H1 (cell line): ENCODE results near the gene PRLH. TPM values are rescaled to one million over a fixed set of nuclear protein-coding genes. Genes with fewer than 3 reads are reported as not detected.
A peak's percentile ranks its signal among the peaks of the same experiment; 100 is the strongest.

Source experiments
- CTCF ChIA-PET: fragments of 300-600 bp; sonication (Branson Sonifier 250); formaldehyde crosslinking; loops from one replicate; lab custom pipeline; 2021; ENCODE audit not compliant: partially characterized antibody; lab: Charles Lee
- POLR2A ChIA-PET: fragments of 300-600 bp; sonication (Branson Sonifier 250); formaldehyde crosslinking; loops from one replicate; lab custom pipeline; 2021; ENCODE audit warnings: inconsistent platforms; ENCODE audit not compliant: partially characterized antibody; lab: Charles Lee
- DNase-seq, 2 experiments: peaks; one replicate each; pipeline versions ENCODE4 v3.0.0 to v3.0.0-alpha.2; 2010 to 2022; ENCODE audit warnings: low spot score in 2 of 2, low read depth in 1 of 2, mixed read lengths in 1 of 2
- FAIRE-seq: peaks from 2 replicates; lab custom pipeline; 2011; peaks lifted over from hg19 to GRCh38; lab: Jason Lieb, UNC
- H2AFZ ChIP-seq: 2 replicates; pipeline ENCODE4 v1.8.1; 2012; ENCODE audit warnings: low read length, inconsistent platforms
- H2AK5ac ChIP-seq: 2 replicates; pipeline ENCODE4 v1.6.1; 2013; ENCODE audit warnings: low read depth, low read length
- H2BK120ac ChIP-seq: replicated peaks from 2 replicates; pipeline ENCODE3; 2013; ENCODE audit warnings: low read depth, low read length, inconsistent platforms
- H2BK12ac ChIP-seq: 2 replicates; pipeline ENCODE4 v1.6.1; 2013; ENCODE audit warnings: low read depth, low read length
- H2BK15ac ChIP-seq: 2 replicates; pipeline ENCODE4 v1.6.1; 2013; ENCODE audit warnings: low read length
- H2BK20ac ChIP-seq: 2 replicates; pipeline ENCODE4 v1.6.1; 2013; ENCODE audit warnings: low read length
- H2BK5ac ChIP-seq: 2 replicates; pipeline ENCODE4 v1.6.1; 2013; ENCODE audit warnings: low read depth, low read length
- H3K14ac ChIP-seq: 2 replicates; pipeline ENCODE4 v1.6.1; 2013; ENCODE audit warnings: inconsistent platforms; ENCODE audit not compliant: insufficient read length
- H3K18ac ChIP-seq: 2 replicates; pipeline ENCODE4 v1.6.1; 2013; ENCODE audit warnings: low read length; ENCODE audit errors: extremely low read depth
- H3K23ac ChIP-seq: 2 replicates; pipeline ENCODE4 v1.6.1; 2013; ENCODE audit warnings: inconsistent platforms; ENCODE audit not compliant: insufficient read length
- H3K23me2 ChIP-seq: 2 replicates; pipeline ENCODE4 v1.6.1; 2013; ENCODE audit warnings: low read depth, low read length
- H3K27ac ChIP-seq: 2 replicates; pipeline ENCODE4 v1.6.1; 2011; ENCODE audit warnings: low read depth, low read length, inconsistent platforms
- H3K27me3 ChIP-seq, 4 experiments: replicated peaks in 1 of 4; 1 replicate in 1 of 4; 2 replicates in 3 of 4; pipeline versions ENCODE4 v1.6.1 to v1.8.1; 2011 to 2013; ENCODE audit warnings: low read length in 3 of 4, mild to moderate bottlenecking in 3 of 4, inconsistent platforms in 2 of 4, mixed read lengths in 2 of 4, moderate library complexity in 1 of 4; ENCODE audit not compliant: control insufficient read depth in 3 of 4, insufficient read depth in 3 of 4; ENCODE audit errors: extremely low read depth in 1 of 4
- H3K36me3 ChIP-seq, 4 experiments: 2 replicates each; pipeline versions ENCODE4 v1.6.1 to v1.8.1; 2011 to 2013; ENCODE audit warnings: mild to moderate bottlenecking in 4 of 4, low read length in 3 of 4, moderate library complexity in 2 of 4, control low read depth in 1 of 4, inconsistent platforms in 1 of 4; ENCODE audit not compliant: insufficient read depth in 4 of 4, control insufficient read depth in 2 of 4
- H3K4ac ChIP-seq: replicated peaks from 2 replicates; pipeline ENCODE3; 2013; ENCODE audit warnings: low read length, low read depth, mixed read lengths, inconsistent platforms; ENCODE audit not compliant: insufficient read length
- H3K4me1 ChIP-seq, 4 experiments: replicated peaks in 1 of 4; 1 replicate in 1 of 4; 2 replicates in 3 of 4; pipeline versions ENCODE4 v1.6.1 to v1.8.1; 2011 to 2013; ENCODE audit warnings: low read length in 3 of 4, inconsistent platforms in 2 of 4, mixed read lengths in 1 of 4; ENCODE audit not compliant: insufficient read depth in 4 of 4, control insufficient read depth in 3 of 4
- H3K4me2 ChIP-seq, 2 experiments: 2 replicates each; pipeline versions ENCODE4 v1.6.1 to v1.8.1; 2011 to 2013; ENCODE audit warnings: low read depth in 2 of 2, low read length in 2 of 2, control low read depth in 1 of 2, inconsistent platforms in 1 of 2, mild to moderate bottlenecking in 1 of 2; ENCODE audit not compliant: insufficient read depth in 1 of 2
- H3K4me3 ChIP-seq, 4 experiments: fragments of 200-600, 300-600 bp in 1 of 4; sonication (generic), shearing (Covaris generic), sonication (Bioruptor Twin) in 1 of 4; 2 replicates each; pipeline versions ENCODE4 v1.5.1 to v1.8.1; 2011 to 2016; ENCODE audit warnings: low read length in 4 of 4, low read depth in 3 of 4, control low read depth in 2 of 4, inconsistent platforms in 2 of 4, mild to moderate bottlenecking in 2 of 4, mixed read lengths in 1 of 4, moderate library complexity in 1 of 4; ENCODE audit not compliant: insufficient read depth in 2 of 4; ENCODE audit errors: extremely low read depth in 1 of 4
- H3K56ac ChIP-seq: replicated peaks from 2 replicates; pipeline ENCODE3; 2013; ENCODE audit warnings: low read depth, mild to moderate bottlenecking, mixed read lengths, low read length, inconsistent platforms; ENCODE audit not compliant: insufficient read length
- H3K79me1 ChIP-seq: 2 replicates; pipeline ENCODE4 v1.6.1; 2013; ENCODE audit warnings: low read depth, low read length, control low read depth
- H3K79me2 ChIP-seq, 2 experiments: 2 replicates each; pipeline versions ENCODE4 v1.6.1 to v1.8.1; 2012 to 2013; ENCODE audit warnings: low read length in 2 of 2, mild to moderate bottlenecking in 2 of 2, inconsistent platforms in 1 of 2; ENCODE audit not compliant: insufficient read depth in 2 of 2, control insufficient read depth in 1 of 2
- H3K9ac ChIP-seq, 4 experiments: replicated peaks in 1 of 4; 1 replicate in 1 of 4; 2 replicates in 3 of 4; pipeline versions ENCODE4 v1.6.1 to v1.8.1; 2011 to 2013; ENCODE audit warnings: low read depth in 3 of 4, low read length in 3 of 4, control low read depth in 2 of 4, mild to moderate bottlenecking in 2 of 4, moderate library complexity in 2 of 4, inconsistent platforms in 1 of 4; ENCODE audit errors: extremely low read depth in 1 of 4
- H3K9me3 ChIP-seq, 2 experiments: 2 replicates each; pipeline versions ENCODE4 v1.6.1 to v1.8.1; 2012 to 2013; ENCODE audit warnings: mild to moderate bottlenecking in 2 of 2, moderate library complexity in 2 of 2, control low read depth in 1 of 2, inconsistent platforms in 1 of 2, low read depth in 1 of 2, low read length in 1 of 2, mixed read lengths in 1 of 2; ENCODE audit not compliant: insufficient read depth in 2 of 2
- H4K20me1 ChIP-seq, 2 experiments: replicated peaks in 1 of 2; 2 replicates each; pipeline versions ENCODE3 to v1.8.1; 2011 to 2013; ENCODE audit warnings: inconsistent platforms in 2 of 2, low read length in 2 of 2, mild to moderate bottlenecking in 1 of 2; ENCODE audit not compliant: insufficient read depth in 2 of 2, control insufficient read depth in 1 of 2
- H4K5ac ChIP-seq: 2 replicates; pipeline ENCODE4 v1.6.1; 2013; ENCODE audit warnings: low read length, low read depth, mixed read lengths, inconsistent platforms; ENCODE audit not compliant: insufficient read length
- H4K8ac ChIP-seq: 2 replicates; pipeline ENCODE4 v1.8.0; 2013; ENCODE audit warnings: mild to moderate bottlenecking, moderate library complexity, low read length, inconsistent platforms; ENCODE audit not compliant: insufficient read depth; ENCODE audit errors: extremely low read depth
- H4K91ac ChIP-seq: replicated peaks from 2 replicates; pipeline ENCODE3; 2013; ENCODE audit warnings: low read length, mixed read lengths, inconsistent platforms; ENCODE audit not compliant: insufficient read length
- MAFK ChIP-seq: IDR thresholded peaks from 2 replicates; pipeline ENCODE4 v1.6.1; 2012; ENCODE audit warnings: low read depth, mild to moderate bottlenecking, improper control_type of control experiment, low read length
- TCF12 ChIP-seq: IDR thresholded peaks from 2 replicates; pipeline ENCODE4 v1.6.1; 2011; ENCODE audit warnings: low read depth, mild to moderate bottlenecking, low read length
- WGBS, 2 experiments: shearing (Covaris generic) in 1 of 2; methylation state at CpG; one replicate each; pipeline versions ENCODE4 v1.1.6 to v1.1.7; 2013 to 2015; ENCODE audit warnings: low lambda C conversion rate in 2 of 2, mixed read lengths in 2 of 2, inconsistent platforms in 1 of 2, low coverage in 1 of 2, missing lambda C conversion rate in 1 of 2; ENCODE audit not compliant: insufficient replicate concordance in 2 of 2, insufficient coverage in 1 of 2, insufficient read length in 1 of 2; ENCODE audit errors: extremely low coverage in 1 of 2, missing lambda C conversion rate in 1 of 2; 5-methylcytosine and 5-hydroxymethylcytosine counted together
- polyA plus RNA-seq, 7 experiments: library from polyadenylated mRNA; depleted of rRNA in 3 of 7; stranded (reverse) in 5 of 7; unstranded in 2 of 7; fragments of >200 nt in 5 of 7; fragments of 200-250 nt in 2 of 7; gene quantifications; 1 replicate in 5 of 7; 2 replicates in 1 of 7; 4 replicates in 1 of 7; pipeline versions ENCODE4 v1.2.1 to v1.2.3, GENCODE V29; 2011 to 2013; ENCODE audit warnings: missing spikeins in 2 of 7, mixed read lengths in 2 of 7
- total RNA-seq: library from RNA; stranded (reverse); fragmentation: NEBNext Ultra II Directional; extraction: Animal tissue kit (Norgen Biotek cat#: 25700); gene quantifications from 2 replicates; pipeline ENCODE4 v1.2.1, GENCODE V29; 2021

The PRLH gene
- total and polyA plus RNA-seq, 2 of the 8 experiments (the other 6 are each of a cell fraction or from before 2014, with no cell fraction given) = not detected

DNA sequence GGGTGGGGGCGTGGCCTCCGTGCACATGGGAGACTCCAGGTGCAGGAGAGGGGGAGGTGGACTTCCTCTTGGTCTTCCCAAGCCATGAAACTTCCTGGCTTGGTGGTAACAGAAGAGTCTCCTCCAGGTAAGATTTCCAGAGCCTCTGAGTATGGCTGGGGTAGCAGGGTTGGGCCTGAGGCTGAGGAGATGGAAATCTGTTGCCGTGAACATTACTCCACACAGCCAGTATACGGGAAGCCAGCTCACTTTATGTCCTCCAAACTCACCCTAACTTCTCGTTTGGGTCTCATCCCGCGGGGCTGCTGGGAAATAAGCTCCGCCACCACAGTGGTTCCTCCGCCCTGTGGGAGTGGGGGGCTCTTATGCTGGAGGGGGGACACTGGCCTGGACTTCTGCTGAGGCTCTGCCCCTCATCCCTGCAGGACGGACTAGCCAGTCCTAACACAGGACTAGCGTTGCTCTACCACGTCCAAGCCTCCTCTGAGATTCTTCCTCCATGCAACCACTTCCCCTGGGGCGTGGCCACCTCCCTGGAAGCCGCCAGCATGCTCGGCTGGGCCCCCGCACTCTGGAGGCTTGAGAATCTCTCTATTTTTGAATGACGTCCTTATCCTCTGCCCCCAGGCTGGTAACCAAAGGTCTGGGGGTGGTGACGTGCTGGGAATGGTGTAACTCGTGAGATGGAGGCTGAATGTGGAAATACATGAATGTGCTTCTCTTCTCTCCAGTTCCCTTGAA lies 24.9 kb downstream of the PRLH start:
- no peak for FAIRE-seq
- Histone ChIP-seq H3K4ac (peak overlapping the region; percentile 80), H2AK5ac (peak overlapping the region; percentile 68; the same call in 1 of the 2 replicates), H4K8ac (peak overlapping the region; percentile 64), H4K20me1 (no peaks in the 10 kb centered on the region), H3K23me2 (peaks cover 4% of the 10 kb centered on the region), H2BK20ac (peak overlapping the region; percentile 84), H2BK120ac (peak overlapping the region; percentile 17), H3K4me1 (peaks cover 19 to 55% (median 28%) of the 10 kb centered on the region in 4 experiments), H3K18ac (peak overlapping the region; percentile 42), H3K36me3 (no peaks in the 10 kb centered on the region), H2AFZ (no peak overlapping the region), H3K9ac (no peak overlapping the region), H3K27me3 (no peaks in the 10 kb centered on the region), H3K23ac (no peak overlapping the region), H3K27ac (peak overlapping the region; percentile 25; the same call in 1 of the 2 replicates), H3K79me2 (peaks cover 4 to 41% of the 10 kb centered on the region in 2 experiments; a peak in 2 of 4 replicates), H2BK12ac (peak overlapping the region; percentile 70; the same call in 1 of the 2 replicates), H2BK15ac (peak overlapping the region; percentile 85; the same call in 1 of the 2 replicates), H3K14ac (no peak overlapping the region), H3K56ac (peak overlapping the region; percentile 71), H3K9me3 (no peaks in the 10 kb centered on the region), H3K79me1 (no peaks in the 10 kb centered on the region), H3K4me2 (peak overlapping the region; percentile 68 to 95), H4K5ac (peak overlapping the region; percentile 61), H3K4me3 (peak overlapping the region in 3 of 4 experiments; percentile 8 to 59 (median 11); a peak in 5 of 8 replicates), H2BK5ac (peak overlapping the region; percentile 76; the same call in 1 of the 2 replicates), H4K91ac (peak overlapping the region; percentile 95)
- CTCF ChIA-PET = interaction anchor here (0.6 to 6.9 kb wide), 8 partner anchors 11 to 1372 kb away, joined by 3 to 47 read pairs (median 4); no protein-coding TSS in a partner anchor
- peak in 1 of 2 experiments; percentile 82 for DNase-seq
- POLR2A ChIA-PET = interaction anchor here (0.8 to 4.0 kb wide), 13 partner anchors 9 to 120 kb away, joined by 3 to 25 read pairs (median 5); partner anchors contain the start of gene LRRFIP1
- WGBS, 2 experiments = 76% methylated on average over 19 of the region's 19 CpGs; no CpG with 5 or more reads in 1 of the 2 experiments
- TF ChIP-seq TCF12 (0 out of 2 replicates have a peak, but pooled peaks have one; percentile 23), MAFK (no peak)
